Endothelial cell of umbilical vein (primary cell): Measurements from ENCODE around the gene BBLN. TPM values are rescaled to one million over a fixed set of nuclear protein-coding genes. Genes with fewer than 3 reads are reported as not detected.

Experiments used
- BruUV-seq: library from RNA; stranded (reverse); fragments of 400-500 nt; replicated peaks from 2 replicates; lab custom pipeline; 2021; lab: Mats Ljungman, UMichigan
- CTCF ChIA-PET: fragments of 300-600, 350-600 bp; sonication (Branson Sonifier 250); formaldehyde crosslinking; loops from one replicate; lab custom pipeline; 2021; ENCODE audit warnings: antibody characterized with exemption, inconsistent platforms; lab: Charles Lee
- POLR2A ChIA-PET: fragments of 300-600, 350-600 bp; sonication (Branson Sonifier 250); formaldehyde crosslinking; loops from one replicate; lab custom pipeline; 2021; ENCODE audit warnings: antibody characterized with exemption, inconsistent platforms; lab: Charles Lee
- DNase-seq: peaks from one replicate; pipeline ENCODE4 v3.0.0-alpha.2; 2011; ENCODE audit warnings: low read depth, low spot score
- FAIRE-seq: peaks from 2 replicates; lab custom pipeline; 2011; peaks lifted over from hg19 to GRCh38; lab: Jason Lieb, UNC
- H2AFZ ChIP-seq: 2 replicates; pipeline ENCODE4 v1.6.0; 2012; ENCODE audit warnings: low read depth, low read length, control low read depth, inconsistent platforms
- H3K27ac ChIP-seq: 2 replicates; pipeline ENCODE4 v1.5.1; 2011; ENCODE audit warnings: low read depth, mild to moderate bottlenecking, control low read depth, low read length, moderate library complexity; ENCODE audit not compliant: insufficient read depth
- H3K27me3 ChIP-seq, 2 experiments: 2 replicates each; pipeline versions ENCODE4 v1.6.0 to v1.6.1; 2011; ENCODE audit warnings: low read length in 2 of 2, mixed read lengths in 1 of 2; ENCODE audit not compliant: control insufficient read depth in 2 of 2, insufficient read depth in 2 of 2
- H3K36me3 ChIP-seq, 2 experiments: 2 replicates in 1 of 2; 3 replicates in 1 of 2; pipeline ENCODE4 v1.5.1; 2011; ENCODE audit warnings: low read length in 2 of 2, mild to moderate bottlenecking in 1 of 2, moderate library complexity in 1 of 2; ENCODE audit not compliant: control insufficient read depth in 2 of 2, insufficient read depth in 2 of 2; ENCODE audit errors: extremely low read depth in 1 of 2
- H3K4me1 ChIP-seq: 3 replicates; pipeline ENCODE4 v1.5.1; 2011; ENCODE audit warnings: mild to moderate bottlenecking, low read length; ENCODE audit not compliant: control insufficient read depth, insufficient read depth; ENCODE audit errors: extremely low read depth
- H3K4me2 ChIP-seq: 2 replicates; pipeline ENCODE4 v1.6.1; 2011; ENCODE audit warnings: low read length, control low read depth, mixed read lengths; ENCODE audit not compliant: insufficient read depth
- H3K4me3 ChIP-seq, 3 experiments: fragments of 200-600 bp in 1 of 3; sonication (generic), shearing (Covaris generic) in 1 of 3; replicated peaks in 1 of 3; 2 replicates each; pipeline ENCODE4 v1.5.1; 2011 to 2016; ENCODE audit warnings: control low read depth in 3 of 3, low read length in 3 of 3, mild to moderate bottlenecking in 2 of 3, inconsistent platforms in 1 of 3, low read depth in 1 of 3, moderate library complexity in 1 of 3; ENCODE audit not compliant: insufficient read depth in 1 of 3
- H3K79me2 ChIP-seq: 2 replicates; pipeline ENCODE4 v1.6.0; 2012; ENCODE audit warnings: low read length, inconsistent platforms; ENCODE audit not compliant: control insufficient read depth, insufficient read depth
- H3K9ac ChIP-seq: replicated peaks from 2 replicates; pipeline ENCODE3; 2011; ENCODE audit warnings: low read length, control low read depth; ENCODE audit not compliant: insufficient read depth; ENCODE audit errors: extremely low read depth
- H3K9me1 ChIP-seq: replicated peaks from 3 replicates; pipeline ENCODE4 v1.6.0; 2011; ENCODE audit warnings: mild to moderate bottlenecking, low read length; ENCODE audit not compliant: control insufficient read depth, insufficient read depth; ENCODE audit errors: extremely low read depth
- H3K9me3 ChIP-seq: replicated peaks from 2 replicates; pipeline ENCODE4 v1.5.1; 2012; ENCODE audit warnings: low read length, inconsistent platforms; ENCODE audit not compliant: control insufficient read depth, insufficient read depth
- H4K20me1 ChIP-seq: replicated peaks from 2 replicates; pipeline ENCODE3; 2011; ENCODE audit warnings: mild to moderate bottlenecking, low read length; ENCODE audit not compliant: control insufficient read depth, insufficient read depth; ENCODE audit errors: extremely low read depth
- CTCF ChIP-seq, 2 donors: IDR thresholded peaks; 1 replicate in 1 of 2; 2 replicates in 1 of 2; pipeline ENCODE4 v1.5.1; 2011; ENCODE audit warnings: low read length in 2 of 2, mild to moderate bottlenecking in 2 of 2, moderate library complexity in 2 of 2, control low read depth in 1 of 2, inconsistent platforms in 1 of 2, low read depth in 1 of 2; ENCODE audit not compliant: insufficient read depth in 1 of 2; ENCODE audit errors: extremely low read depth in 1 of 2
- MAX ChIP-seq: IDR thresholded peaks from 2 replicates; pipeline ENCODE4 v1.6.1; 2011; ENCODE audit not compliant: insufficient read depth, insufficient read length
- dilution Hi-C: fragments of 300-500 bp; cut with MboI; formaldehyde crosslinking; loops from one replicate; pipeline ENCODE4 v1.15.0; 2019; ENCODE audit warnings: low sequenced_read_pairs; ENCODE audit not compliant: extremely low pct_ligation_motif_present
- intact Hi-C: fragments of 100-400 bp; cut with micrococcal nuclease; formaldehyde crosslinking; loops from one replicate; pipeline ENCODE4 v1.10.0; 2022
- polyA plus RNA-seq, 4 experiments: library from polyadenylated mRNA; depleted of rRNA in 3 of 4; stranded (reverse) in 3 of 4; unstranded in 1 of 4; fragments of >200 nt; gene quantifications; 2 replicates each; pipeline versions ENCODE4 v1.2.1 to v1.2.3, GENCODE V29; 2011 to 2012; ENCODE audit warnings: missing spikeins in 1 of 4
- total RNA-seq: library from RNA; stranded (reverse); gene quantifications from 2 replicates; pipeline ENCODE4 v1.2.3, GENCODE V29; 2021

BBLN gene
- total and polyA plus RNA-seq, 2 donors (not counting 3 experiments of a cell fraction or from before 2014, with no cell fraction given), result 51.0 to 124 TPM

- H2AFZ ChIP-seq, result no peak overlapping the region
- H3K9me3 ChIP-seq, result no peaks in the 10 kb centered on the region
- no peaks in the 10 kb centered on the region for H3K9me1 ChIP-seq
- no peaks in the 10 kb centered on the region for H3K4me1 ChIP-seq
- H3K4me2 ChIP-seq, result no peak overlapping the region
- no TSS peak for BruUV-seq
- H3K79me2 ChIP-seq, result no peaks in the 10 kb centered on the region
- intact Hi-C loops (no loop called here), dilution Hi-C loops (no loop called here)
- peak; percentile 22 to 38 for TF ChIP-seq CTCF (IDR thresholded peaks at IDR 0.05; ENCODE audit: extremely low read depth in 1 of 2, insufficient read depth in 1 of 2, low read depth in 1 of 2, low read length in 2 of 2)
- no peak for TF ChIP-seq MAX
- POLR2A ChIA-PET, result no interaction called here
- H3K9ac ChIP-seq, result no peak overlapping the region
- CTCF ChIA-PET, result interaction anchor here (1.1 to 2.0 kb wide), 2 partner anchors 9 to 33 kb away, joined by 3 to 8 read pairs; partner anchors contain the start of gene BBLN
- H4K20me1 ChIP-seq, result no peaks in the 10 kb centered on the region
- H3K27me3 ChIP-seq, result no peaks in the 10 kb centered on the region
- FAIRE-seq (peak; percentile 38), DNase-seq (no peak)
- H3K36me3 ChIP-seq, result no peaks in the 10 kb centered on the region
- no peak overlapping the region for H3K4me3 ChIP-seq
- H3K27ac ChIP-seq, result no peak overlapping the region
Measured at GRCh38 chr9:128150594-128151308, 9.3 kb upstream of the BBLN start.
